ENCODE results near the gene SYNE3.

GRCh38 chr14:95488376-95489213 is 27.9 kb downstream of the SYNE3 start:
- TF ChIP-seq POLR2A (IDR thresholded peaks at IDR 0.05; ENCODE audit: control extremely low read depth in 1 of 2, low read depth in 2 of 2, low read length in 2 of 2) (no peak), YY1 (IDR thresholded peaks at IDR 0.05; ENCODE audit: low read depth, low read length) (no peak)

Measured in H1 (cell line).